GM12878 (cell line): ENCODE measurements around the gene ADK. TPM values are rescaled to one million over a fixed set of nuclear protein-coding genes. Genes with fewer than 3 reads are reported as not detected.

Source experiments
- ATAC-seq: fragments of 200-7000 bp; cut with Tn5 transposase; 3 replicates; pipeline ENCODE4 v1.9.1; 2020; ENCODE audit warnings: mild to moderate bottlenecking, moderate library complexity
- BruUV-seq: library from RNA; stranded (reverse); fragments of 400-500 nt; replicated peaks from 2 replicates; lab custom pipeline; 2021; lab: Mats Ljungman, UMichigan
- CTCF ChIA-PET: fragments of 300-600 bp; sonication (Branson Sonifier 250); formaldehyde crosslinking; extraction: SDS; loops from one replicate; lab custom pipeline; 2021; ENCODE audit warnings: inconsistent platforms; lab: Yijun Ruan, JAX
- POLR2A ChIA-PET: fragments of 350-600 bp; formaldehyde crosslinking; extraction: SDS; loops from one replicate; lab custom pipeline; 2021; ENCODE audit warnings: inconsistent platforms; lab: Charles Lee
- RAD21 ChIA-PET: fragments of 300-600 bp; sonication (Branson Sonifier 250); formaldehyde crosslinking; loops from one replicate; lab custom pipeline; 2023; ENCODE audit warnings: antibody characterized with exemption; ENCODE audit not compliant: unreplicated experiment; lab: Charles Lee
- SMC1A ChIA-PET: fragments of 300-600 bp; sonication (Branson Sonifier 250); formaldehyde crosslinking; loops from one replicate; lab custom pipeline; 2023; ENCODE audit not compliant: unreplicated experiment, uncharacterized antibody; lab: Charles Lee
- DNase-seq: peaks from one replicate; pipeline ENCODE4 v3.0.0-alpha.2; 2011; ENCODE audit warnings: low read depth, low spot score
- FAIRE-seq: peaks from 3 replicates; lab custom pipeline; 2011; peaks lifted over from hg19 to GRCh38; lab: Jason Lieb, UNC
- H2AFZ ChIP-seq: 2 replicates; pipeline ENCODE4 v1.6.0; 2011; ENCODE audit warnings: low read depth, low read length, control low read depth; ENCODE audit not compliant: control insufficient read depth
- H3K27ac ChIP-seq: 2 replicates; pipeline ENCODE4 v1.5.1; 2011; ENCODE audit warnings: control low read depth; ENCODE audit not compliant: control insufficient read depth, insufficient read depth
- H3K27me3 ChIP-seq, 2 experiments: replicated peaks in 1 of 2; 2 replicates each; pipeline versions ENCODE4 v1.6.0 to v1.6.1; 2011; ENCODE audit warnings: low read length in 1 of 2; ENCODE audit not compliant: control insufficient read depth in 2 of 2, insufficient read depth in 2 of 2
- H3K36me3 ChIP-seq, 2 experiments: 2 replicates each; pipeline ENCODE4 v1.5.1; 2011; ENCODE audit warnings: low read length in 1 of 2; ENCODE audit not compliant: control insufficient read depth in 2 of 2, insufficient read depth in 2 of 2
- H3K4me1 ChIP-seq: 2 replicates; pipeline ENCODE4 v1.6.1; 2011; ENCODE audit warnings: mild to moderate bottlenecking, low read length, moderate library complexity, mixed read lengths; ENCODE audit not compliant: control insufficient read depth, insufficient read depth
- H3K4me2 ChIP-seq: 2 replicates; pipeline ENCODE4 v1.6.0; 2011; ENCODE audit warnings: control low read depth; ENCODE audit not compliant: control insufficient read depth, insufficient read depth
- H3K4me3 ChIP-seq: fragments of 200-600 bp; sonication (generic); 2 replicates; pipeline ENCODE4 v1.5.1; 2016
- H3K79me2 ChIP-seq: 2 replicates; pipeline ENCODE4 v1.6.0; 2011; ENCODE audit warnings: low read length; ENCODE audit not compliant: control insufficient read depth, insufficient read depth
- H3K9ac ChIP-seq: 2 replicates; pipeline ENCODE4 v1.8.0; 2011; ENCODE audit warnings: low read length, control low read depth, mixed read lengths; ENCODE audit not compliant: control insufficient read depth, insufficient read depth
- H3K9me3 ChIP-seq: replicated peaks from 3 replicates; pipeline ENCODE4 v1.5.1; 2011; ENCODE audit warnings: mild to moderate bottlenecking, low read length; ENCODE audit not compliant: control insufficient read depth, insufficient read depth
- H4K20me1 ChIP-seq: 2 replicates; pipeline ENCODE4 v1.6.0; 2011; ENCODE audit not compliant: control insufficient read depth, insufficient read depth
- HDAC2 ChIP-seq: fragments of 200-600 bp; sonication (generic); IDR thresholded peaks from 2 replicates; pipeline ENCODE4 v1.6.1; 2017
- IKZF2 ChIP-seq, 2 experiments: fragments of 450-650 bp; IDR thresholded peaks; 2 replicates each; pipeline ENCODE4 v1.6.1; 2017; ENCODE audit warnings: mild to moderate bottlenecking in 2 of 2, moderate library complexity in 2 of 2
- MYB ChIP-seq: fragments of 150-350 bp; IDR thresholded peaks from 2 replicates; pipeline ENCODE4 v1.6.1; 2014; ENCODE audit warnings: mild to moderate bottlenecking, low read depth, low read length, borderline replicate concordance
- WGBS: methylation state at CpG from one replicate; pipeline ENCODE4 v1.1.6; 2016; ENCODE audit warnings: low lambda C conversion rate; ENCODE audit not compliant: insufficient replicate concordance, insufficient coverage; ENCODE audit errors: missing lambda C conversion rate; 5-methylcytosine and 5-hydroxymethylcytosine counted together
- in situ Hi-C: fragments of 300-500 bp; cut with MboI; formaldehyde crosslinking; loops from 9 replicates; pipeline ENCODE4 v1.14.3; 2018; ENCODE audit warnings: mixed read lengths
- intact Hi-C: fragments of 100-400 bp; cut with micrococcal nuclease; formaldehyde crosslinking; loops from one replicate; pipeline ENCODE4 v1.14.2; 2022; ENCODE audit not compliant: unreplicated experiment
- polyA plus RNA-seq, 11 experiments: library from polyadenylated mRNA; depleted of rRNA in 4 of 11; unstranded in 6 of 11; stranded (reverse) in 5 of 11; fragments of >200 nt; fragmentation: Nextera tagmentation in 4 of 11; fragmentation: Illumina TruSeq in 1 of 11; extraction: Ambion mirVana in 4 of 11; extraction: Trizol in 1 of 11; gene quantifications; 1 replicate in 1 of 11; 2 replicates in 10 of 11; pipeline versions ENCODE4 v1.2.1 to v1.2.3, GENCODE V29; 2011 to 2016; ENCODE audit warnings: inconsistent platforms in 2 of 11, missing spikeins in 2 of 11, low read depth in 1 of 11
- total RNA-seq, 4 experiments: library from RNA; depleted of rRNA in 3 of 4; stranded (reverse); fragments of >200 nt in 3 of 4; fragmentation: Illumina TruSeq in 1 of 4; extraction: Trizol in 1 of 4; gene quantifications; 2 replicates each; pipeline versions ENCODE4 v1.2.1 to v1.2.3, GENCODE V29; 2013 to 2021
- TF ChIP-seq, protein P1 (sequence below): IDR thresholded peaks from 2 replicates; pipeline ENCODE4 v1.6.1; 2012; ENCODE audit warnings: low read depth, low read length, improper control_type of control experiment
- TF ChIP-seq, protein P2 (sequence below): IDR thresholded peaks from 2 replicates; pipeline ENCODE4 v1.6.1; 2012; ENCODE audit warnings: improper control_type of control experiment, low read depth, low read length; ENCODE audit not compliant: insufficient replicate concordance
- TF ChIP-seq, protein P3 (sequence below): fragments of 450-650 bp; IDR thresholded peaks from 2 replicates; pipeline ENCODE4 v1.6.1; 2016; ENCODE audit warnings: mild to moderate bottlenecking

The ADK gene
- total and polyA plus RNA-seq, 10 of the 15 experiments (the other 5 are each of a cell fraction or from before 2014, with no cell fraction given) = 42.0 to 151 (median 81.6) TPM

GRCh38 chr10:74384615-74385183 is 233.7 kb downstream of the ADK start:
- no peaks in the 10 kb centered on the region for H3K27me3 ChIP-seq
- no peak overlapping the region for H3K9ac ChIP-seq
- CTCF ChIA-PET = interaction anchor here (1.0 to 1.1 kb wide), 2 partner anchors 12 to 635 kb away, joined by 3 to 4 read pairs; no protein-coding TSS in a partner anchor
- H4K20me1 ChIP-seq = no peaks in the 10 kb centered on the region
- FAIRE-seq (no peak), DNase-seq (no peak), ATAC-seq (peak; percentile 49)
- peak overlapping the region; percentile 50 for H3K4me2 ChIP-seq
- no peaks in the 10 kb centered on the region; the same call in none of the 3 replicates for H3K9me3 ChIP-seq
- H3K79me2 ChIP-seq = no peaks in the 10 kb centered on the region
- SMC1A ChIA-PET = interaction anchor here (1.2 kb wide), 2 partner anchors 12 to 639 kb away, joined by 4 read pairs; no protein-coding TSS in a partner anchor
- no peak overlapping the region for H3K4me3 ChIP-seq
- RAD21 ChIA-PET = interaction anchor here (1.0 kb wide), 1 partner anchor 9 kb away, joined by 3 read pairs; no protein-coding TSS in a partner anchor
- BruUV-seq = no TSS peak
- peak overlapping the region; percentile 17; the same call in 1 of the 2 replicates for H3K27ac ChIP-seq
- H3K36me3 ChIP-seq = no peaks in the 10 kb centered on the region; a peak in 1 of 4 replicates
- no peak overlapping the region for H2AFZ ChIP-seq
- no peak for TF ChIP-seq HDAC2
- TF ChIP-seq, protein P1, sequence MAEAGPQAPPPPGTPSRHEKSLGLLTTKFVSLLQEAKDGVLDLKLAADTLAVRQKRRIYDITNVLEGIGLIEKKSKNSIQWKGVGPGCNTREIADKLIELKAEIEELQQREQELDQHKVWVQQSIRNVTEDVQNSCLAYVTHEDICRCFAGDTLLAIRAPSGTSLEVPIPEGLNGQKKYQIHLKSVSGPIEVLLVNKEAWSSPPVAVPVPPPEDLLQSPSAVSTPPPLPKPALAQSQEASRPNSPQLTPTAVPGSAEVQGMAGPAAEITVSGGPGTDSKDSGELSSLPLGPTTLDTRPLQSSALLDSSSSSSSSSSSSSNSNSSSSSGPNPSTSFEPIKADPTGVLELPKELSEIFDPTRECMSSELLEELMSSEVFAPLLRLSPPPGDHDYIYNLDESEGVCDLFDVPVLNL = no peak
- TF ChIP-seq, protein P2, sequence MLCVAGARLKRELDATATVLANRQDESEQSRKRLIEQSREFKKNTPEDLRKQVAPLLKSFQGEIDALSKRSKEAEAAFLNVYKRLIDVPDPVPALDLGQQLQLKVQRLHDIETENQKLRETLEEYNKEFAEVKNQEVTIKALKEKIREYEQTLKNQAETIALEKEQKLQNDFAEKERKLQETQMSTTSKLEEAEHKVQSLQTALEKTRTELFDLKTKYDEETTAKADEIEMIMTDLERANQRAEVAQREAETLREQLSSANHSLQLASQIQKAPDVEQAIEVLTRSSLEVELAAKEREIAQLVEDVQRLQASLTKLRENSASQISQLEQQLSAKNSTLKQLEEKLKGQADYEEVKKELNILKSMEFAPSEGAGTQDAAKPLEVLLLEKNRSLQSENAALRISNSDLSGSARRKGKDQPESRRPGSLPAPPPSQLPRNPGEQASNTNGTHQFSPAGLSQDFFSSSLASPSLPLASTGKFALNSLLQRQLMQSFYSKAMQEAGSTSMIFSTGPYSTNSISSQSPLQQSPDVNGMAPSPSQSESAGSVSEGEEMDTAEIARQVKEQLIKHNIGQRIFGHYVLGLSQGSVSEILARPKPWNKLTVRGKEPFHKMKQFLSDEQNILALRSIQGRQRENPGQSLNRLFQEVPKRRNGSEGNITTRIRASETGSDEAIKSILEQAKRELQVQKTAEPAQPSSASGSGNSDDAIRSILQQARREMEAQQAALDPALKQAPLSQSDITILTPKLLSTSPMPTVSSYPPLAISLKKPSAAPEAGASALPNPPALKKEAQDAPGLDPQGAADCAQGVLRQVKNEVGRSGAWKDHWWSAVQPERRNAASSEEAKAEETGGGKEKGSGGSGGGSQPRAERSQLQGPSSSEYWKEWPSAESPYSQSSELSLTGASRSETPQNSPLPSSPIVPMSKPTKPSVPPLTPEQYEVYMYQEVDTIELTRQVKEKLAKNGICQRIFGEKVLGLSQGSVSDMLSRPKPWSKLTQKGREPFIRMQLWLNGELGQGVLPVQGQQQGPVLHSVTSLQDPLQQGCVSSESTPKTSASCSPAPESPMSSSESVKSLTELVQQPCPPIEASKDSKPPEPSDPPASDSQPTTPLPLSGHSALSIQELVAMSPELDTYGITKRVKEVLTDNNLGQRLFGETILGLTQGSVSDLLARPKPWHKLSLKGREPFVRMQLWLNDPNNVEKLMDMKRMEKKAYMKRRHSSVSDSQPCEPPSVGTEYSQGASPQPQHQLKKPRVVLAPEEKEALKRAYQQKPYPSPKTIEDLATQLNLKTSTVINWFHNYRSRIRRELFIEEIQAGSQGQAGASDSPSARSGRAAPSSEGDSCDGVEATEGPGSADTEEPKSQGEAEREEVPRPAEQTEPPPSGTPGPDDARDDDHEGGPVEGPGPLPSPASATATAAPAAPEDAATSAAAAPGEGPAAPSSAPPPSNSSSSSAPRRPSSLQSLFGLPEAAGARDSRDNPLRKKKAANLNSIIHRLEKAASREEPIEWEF = no peak
- TF ChIP-seq, protein P3, sequence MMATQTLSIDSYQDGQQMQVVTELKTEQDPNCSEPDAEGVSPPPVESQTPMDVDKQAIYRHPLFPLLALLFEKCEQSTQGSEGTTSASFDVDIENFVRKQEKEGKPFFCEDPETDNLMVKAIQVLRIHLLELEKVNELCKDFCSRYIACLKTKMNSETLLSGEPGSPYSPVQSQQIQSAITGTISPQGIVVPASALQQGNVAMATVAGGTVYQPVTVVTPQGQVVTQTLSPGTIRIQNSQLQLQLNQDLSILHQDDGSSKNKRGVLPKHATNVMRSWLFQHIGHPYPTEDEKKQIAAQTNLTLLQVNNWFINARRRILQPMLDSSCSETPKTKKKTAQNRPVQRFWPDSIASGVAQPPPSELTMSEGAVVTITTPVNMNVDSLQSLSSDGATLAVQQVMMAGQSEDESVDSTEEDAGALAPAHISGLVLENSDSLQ = 0 out of 2 replicates have a peak, but pooled peaks have one; percentile 14
- TF ChIP-seq IKZF2 (IDR thresholded peaks at IDR 0.05) = no peak
- TF ChIP-seq MYB = no peak
- peaks cover 10% of the 10 kb centered on the region for H3K4me1 ChIP-seq
- in situ Hi-C loops = no loop called here
- intact Hi-C loops = no loop called here
- POLR2A ChIA-PET = no interaction called here
- 66% methylated on average over 3 of the region's 3 CpGs for WGBS
